Chondrocyte (in vitro differentiated cells): ENCODE results near the gene RAP2A. TPM values are rescaled to one million over a fixed set of nuclear protein-coding genes. Genes with fewer than 3 reads are reported as not detected.

Experiments
- DNase-seq: peaks from one replicate; pipeline ENCODE4 v3.0.0; 2021; ENCODE audit warnings: mixed read lengths, low spot score
- H3K27ac Mint-ChIP-seq: one replicate; pipeline ENCODE4 v1.8.0; 2021; ENCODE audit warnings: mild to moderate bottlenecking, moderate library complexity, mixed read lengths; ENCODE audit not compliant: unreplicated experiment
- H3K27me3 Mint-ChIP-seq: 2 replicates; pipeline ENCODE4 v1.8.0; 2021; ENCODE audit warnings: low read depth, mixed read lengths
- H3K36me3 Mint-ChIP-seq: 2 replicates; pipeline ENCODE4 v1.8.0; 2021; ENCODE audit warnings: low read depth, mixed read lengths
- H3K4me1 Mint-ChIP-seq: 2 replicates; pipeline ENCODE4 v1.8.0; 2021; ENCODE audit warnings: low read depth, mild to moderate bottlenecking, mixed read lengths
- H3K4me3 Mint-ChIP-seq: one replicate; pipeline ENCODE4 v1.8.0; 2021; ENCODE audit warnings: mild to moderate bottlenecking, moderate library complexity, mixed read lengths; ENCODE audit not compliant: unreplicated experiment
- H3K9me3 Mint-ChIP-seq: 2 replicates; pipeline ENCODE4 v1.8.0; 2021; ENCODE audit warnings: low read depth, mixed read lengths
- CTCF ChIP-seq: fragments of 200-600 bp; sonication (generic); IDR thresholded peaks from 2 replicates; pipeline ENCODE4 v1.5.0; 2021; ENCODE audit warnings: antibody characterized with exemption, mild to moderate bottlenecking, moderate library complexity
- total RNA-seq: library from RNA; stranded (reverse); gene quantifications from 3 replicates; pipeline ENCODE4 v1.2.1, GENCODE V29; 2021

Gene RAP2A
- total RNA-seq, 1 donor from 2014 or later = 48.0 TPM

- no peak overlapping the region for H3K4me3 Mint-ChIP-seq
- no peaks in the 10 kb centered on the region for H3K27me3 Mint-ChIP-seq
- H3K36me3 Mint-ChIP-seq = no peaks in the 10 kb centered on the region
- H3K4me1 Mint-ChIP-seq = peaks cover 28% of the 10 kb centered on the region
- no peak for TF ChIP-seq CTCF
- DNase-seq = no peak
- H3K9me3 Mint-ChIP-seq = no peaks in the 10 kb centered on the region
- no peak overlapping the region for H3K27ac Mint-ChIP-seq
These were observed 5.1 kb downstream of the RAP2A start for GRCh38 chr13:97438856-97439595.

GRCh38 chr13:97440598-97441170 lies 6.7 kb downstream of the RAP2A start:
- no peak for TF ChIP-seq CTCF
- DNase-seq = no peak
- H3K27me3 Mint-ChIP-seq = no peaks in the 10 kb centered on the region
- peaks cover 21% of the 10 kb centered on the region for H3K4me1 Mint-ChIP-seq
- H3K36me3 Mint-ChIP-seq = peaks cover 2% of the 10 kb centered on the region
- no peak overlapping the region for H3K27ac Mint-ChIP-seq
- no peak overlapping the region for H3K4me3 Mint-ChIP-seq
- no peaks in the 10 kb centered on the region for H3K9me3 Mint-ChIP-seq

- no peak for TF ChIP-seq CTCF
- peak overlapping the region; percentile 29 for H3K27ac Mint-ChIP-seq
These were observed 7.4 kb downstream of the RAP2A start for GRCh38 chr13:97441368-97441767.

GRCh38 chr13:97445522-97446187 lies 11.7 kb downstream of the RAP2A start:
- H3K27me3 Mint-ChIP-seq = no peaks in the 10 kb centered on the region
- H3K27ac Mint-ChIP-seq = no peak overlapping the region
- H3K36me3 Mint-ChIP-seq = peaks cover 6% of the 10 kb centered on the region
- no peaks in the 10 kb centered on the region for H3K9me3 Mint-ChIP-seq
- TF ChIP-seq CTCF = no peak
- peaks cover 25% of the 10 kb centered on the region for H3K4me1 Mint-ChIP-seq
- H3K4me3 Mint-ChIP-seq = no peak overlapping the region
- DNase-seq = no peak

More at GRCh38 chr13:97441368-97441767, 7.4 kb downstream of the RAP2A start:
- no peak overlapping the region for H3K4me3 Mint-ChIP-seq
- peaks cover 14% of the 10 kb centered on the region for H3K4me1 Mint-ChIP-seq
- peaks cover 2% of the 10 kb centered on the region for H3K36me3 Mint-ChIP-seq
- no peak for DNase-seq
- no peaks in the 10 kb centered on the region for H3K9me3 Mint-ChIP-seq
- no peaks in the 10 kb centered on the region for H3K27me3 Mint-ChIP-seq

GRCh38 chr13:97446448-97446847 lies 12.5 kb downstream of the RAP2A start:
- H3K9me3 Mint-ChIP-seq = no peaks in the 10 kb centered on the region
- peaks cover 6% of the 10 kb centered on the region for H3K36me3 Mint-ChIP-seq
- no peak overlapping the region for H3K4me3 Mint-ChIP-seq
- H3K27me3 Mint-ChIP-seq = no peaks in the 10 kb centered on the region
- DNase-seq = no peak
- no peak overlapping the region for H3K27ac Mint-ChIP-seq
- TF ChIP-seq CTCF = no peak
- H3K4me1 Mint-ChIP-seq = peaks cover 23% of the 10 kb centered on the region
